B cell (primary cell): ENCODE results near the gene TLL1.

Experiments
- EZH2 ChIP-seq: IDR thresholded peaks from 2 replicates; pipeline ENCODE4 v1.6.1; 2012; ENCODE audit warnings: borderline replicate concordance, low read depth, mild to moderate bottlenecking, moderate library complexity, low read length; ENCODE audit not compliant: insufficient read depth, poor library complexity, severe bottlenecking
- TF ChIP-seq, protein P1 (sequence below): fragments of 200-600 bp; IDR thresholded peaks from one replicate; pipeline ENCODE4 v1.8.0; 2022; ENCODE audit warnings: antibody characterized with exemption, mild to moderate bottlenecking

DNA sequence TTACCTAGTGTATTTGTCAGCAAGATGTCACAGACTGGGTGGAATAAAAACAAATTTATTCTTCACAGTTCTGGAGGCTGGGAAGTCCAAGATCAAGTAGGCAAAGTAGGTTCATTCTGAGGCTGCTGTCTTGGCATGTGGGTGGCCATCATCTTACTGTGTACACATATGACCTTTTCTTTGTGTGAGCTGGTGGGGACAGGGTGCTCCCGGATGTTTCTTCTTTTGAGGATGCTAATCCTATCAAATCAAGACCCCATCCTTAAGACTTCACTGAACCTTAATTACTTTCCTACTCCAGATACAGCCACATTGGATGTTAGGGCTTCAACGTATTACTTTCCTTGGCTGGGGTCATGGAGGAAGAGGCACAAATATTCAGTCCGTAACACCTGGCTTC lies 74.0 kb downstream of the TLL1 start:
- TF ChIP-seq, protein P1, sequence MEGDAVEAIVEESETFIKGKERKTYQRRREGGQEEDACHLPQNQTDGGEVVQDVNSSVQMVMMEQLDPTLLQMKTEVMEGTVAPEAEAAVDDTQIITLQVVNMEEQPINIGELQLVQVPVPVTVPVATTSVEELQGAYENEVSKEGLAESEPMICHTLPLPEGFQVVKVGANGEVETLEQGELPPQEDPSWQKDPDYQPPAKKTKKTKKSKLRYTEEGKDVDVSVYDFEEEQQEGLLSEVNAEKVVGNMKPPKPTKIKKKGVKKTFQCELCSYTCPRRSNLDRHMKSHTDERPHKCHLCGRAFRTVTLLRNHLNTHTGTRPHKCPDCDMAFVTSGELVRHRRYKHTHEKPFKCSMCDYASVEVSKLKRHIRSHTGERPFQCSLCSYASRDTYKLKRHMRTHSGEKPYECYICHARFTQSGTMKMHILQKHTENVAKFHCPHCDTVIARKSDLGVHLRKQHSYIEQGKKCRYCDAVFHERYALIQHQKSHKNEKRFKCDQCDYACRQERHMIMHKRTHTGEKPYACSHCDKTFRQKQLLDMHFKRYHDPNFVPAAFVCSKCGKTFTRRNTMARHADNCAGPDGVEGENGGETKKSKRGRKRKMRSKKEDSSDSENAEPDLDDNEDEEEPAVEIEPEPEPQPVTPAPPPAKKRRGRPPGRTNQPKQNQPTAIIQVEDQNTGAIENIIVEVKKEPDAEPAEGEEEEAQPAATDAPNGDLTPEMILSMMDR, result no peak
- no peak for TF ChIP-seq EZH2
